ENCODE measurements around the gene CAV3. TPM values are rescaled to one million over a fixed set of nuclear protein-coding genes. Genes with fewer than 3 reads are reported as not detected.

Gene CAV3
- total and polyA plus RNA-seq, 9 donors = 0.15 to 0.23 TPM; not detected in 7

GRCh38 chr3:8757551-8758518, 24.2 kb downstream of the CAV3 start:
- no peaks in the 10 kb centered on the region for H3K27me3 ChIP-seq
- H3K9me3 ChIP-seq = no peaks in the 10 kb centered on the region
- H3K4me3 ChIP-seq = no peak overlapping the region
- no peaks in the 10 kb centered on the region for H3K4me1 ChIP-seq (ENCODE audit: insufficient read depth)
- no peak overlapping the region for H3K27ac ChIP-seq
- no peak for TF ChIP-seq EP300 (IDR thresholded peaks at IDR 0.05)
- no peak for TF ChIP-seq POLR2A (IDR thresholded peaks at IDR 0.05)
- no peak for TF ChIP-seq CTCF (IDR thresholded peaks at IDR 0.05)
- H3K36me3 ChIP-seq = no peaks in the 10 kb centered on the region
- intact Hi-C loops (cut with DNase I) = no loop called here
- DNase-seq = no peak
- 73 to 79% (median 78%) methylated on average over 24 of the region's 24 CpGs for WGBS, 3 donors

GRCh38 chr3:8759038-8759707, 25.6 kb downstream of the CAV3 start:
- Histone ChIP-seq H3K4me3 (no peak overlapping the region), H3K4me1 (ENCODE audit: insufficient read depth) (no peaks in the 10 kb centered on the region), H3K36me3 (no peaks in the 10 kb centered on the region), H3K27ac (no peak overlapping the region), H3K9me3 (no peaks in the 10 kb centered on the region), H3K27me3 (no peaks in the 10 kb centered on the region)
- WGBS, 3 donors = 79 to 81% (median 80%) methylated on average over 7 of the region's 7 CpGs
- no peak for DNase-seq
- intact Hi-C loops (cut with DNase I) = no loop called here
- no peak for TF ChIP-seq EP300 (IDR thresholded peaks at IDR 0.05)
- no peak for TF ChIP-seq POLR2A (IDR thresholded peaks at IDR 0.05)
- TF ChIP-seq CTCF (IDR thresholded peaks at IDR 0.05) = no peak

- intact Hi-C loops (cut with DNase I) = loop anchor here in 2 of 4 donors (10.0 kb wide), 1 partner anchor 95 kb away; no protein-coding TSS in a partner anchor
- Histone ChIP-seq H3K36me3 (no peaks in the 10 kb centered on the region), H3K27ac (no peak overlapping the region), H3K4me1 (ENCODE audit: insufficient read depth) (no peaks in the 10 kb centered on the region), H3K27me3 (no peaks in the 10 kb centered on the region), H3K4me3 (no peak overlapping the region), H3K9me3 (no peaks in the 10 kb centered on the region)
- no peak for DNase-seq
- WGBS, 3 donors = 68 to 71% (median 71%) methylated on average over 5 of the region's 5 CpGs
- no peak for TF ChIP-seq CTCF (IDR thresholded peaks at IDR 0.05)
- TF ChIP-seq POLR2A (IDR thresholded peaks at IDR 0.05) = no peak
Measured at GRCh38 chr3:8760091-8760490, 26.5 kb downstream of the CAV3 start.

GRCh38 chr3:8760506-8760905, 26.9 kb downstream of the CAV3 start:
- Histone ChIP-seq H3K27me3 (no peaks in the 10 kb centered on the region), H3K9me3 (no peaks in the 10 kb centered on the region), H3K4me3 (no peak overlapping the region), H3K27ac (no peak overlapping the region), H3K36me3 (no peaks in the 10 kb centered on the region), H3K4me1 (ENCODE audit: insufficient read depth) (no peaks in the 10 kb centered on the region)
- no peak for TF ChIP-seq POLR2A (IDR thresholded peaks at IDR 0.05)
- no peak for TF ChIP-seq CTCF (IDR thresholded peaks at IDR 0.05)
- no peak for TF ChIP-seq EP300 (IDR thresholded peaks at IDR 0.05)
- WGBS, 3 donors = 72 to 80% (median 78%) methylated on average over 5 of the region's 5 CpGs
- DNase-seq = no peak
- intact Hi-C loops (cut with DNase I) = loop anchor here in 2 of 4 donors (10.0 kb wide), 1 partner anchor 96 kb away; no protein-coding TSS in a partner anchor

Measured in ovary (tissue), 9 donors.